HepG2 (cell line): ENCODE results near the gene KRTAP4-16. TPM values are rescaled to one million over a fixed set of nuclear protein-coding genes. Genes with fewer than 3 reads are reported as not detected.

Source experiments
- ATAC-seq: fragments of 200-7000 bp; cut with Tn5 transposase; 3 replicates; pipeline ENCODE4 v1.9.1; 2020; ENCODE audit warnings: mild to moderate bottlenecking, moderate library complexity
- BruUV-seq: library from RNA; stranded (reverse); fragments of 400-500 nt; replicated peaks from 2 replicates; lab custom pipeline; 2021; lab: Mats Ljungman, UMichigan
- CTCF ChIA-PET: fragments of 300-600 bp; formaldehyde crosslinking; extraction: SDS; loops from one replicate; lab custom pipeline; 2021; ENCODE audit warnings: low total read pairs, inconsistent platforms, low intra/inter-chr PET ratio; lab: Yijun Ruan, JAX
- POLR2A ChIA-PET: fragments of 350-600 bp; sonication (Branson Sonifier 250); formaldehyde crosslinking; loops from one replicate; lab custom pipeline; 2020; ENCODE audit warnings: antibody characterized with exemption, inconsistent platforms; lab: Yijun Ruan, JAX
- DNase-seq: peaks from one replicate; pipeline ENCODE4 v3.0.0-alpha.2; 2015; ENCODE audit warnings: low spot score
- FAIRE-seq: peaks from 3 replicates; lab custom pipeline; 2011; peaks lifted over from hg19 to GRCh38; lab: Jason Lieb, UNC
- H2AFZ ChIP-seq: one replicate; pipeline ENCODE4 v1.6.1; 2011; ENCODE audit warnings: low read length, inconsistent platforms
- H3K27ac ChIP-seq: fragments of 300-600 bp; 3 replicates; pipeline ENCODE4 v1.8.0; 2011; ENCODE audit warnings: mixed run types, mild to moderate bottlenecking, mixed read lengths, low read length, inconsistent platforms; ENCODE audit not compliant: insufficient read depth; ENCODE audit errors: extremely low read length
- H3K27me3 ChIP-seq, 2 experiments: fragments of 200-600 bp in 1 of 2; 2 replicates in 1 of 2; 3 replicates in 1 of 2; pipeline versions ENCODE4 v1.6.0 to v1.8.0; 2011; ENCODE audit warnings: low read length in 2 of 2, mild to moderate bottlenecking in 2 of 2, moderate library complexity in 2 of 2, inconsistent platforms in 1 of 2; ENCODE audit not compliant: insufficient read depth in 2 of 2, control insufficient read depth in 1 of 2
- H3K36me3 ChIP-seq, 2 experiments: fragments of 200-600 bp in 1 of 2; replicated peaks in 1 of 2; 2 replicates in 1 of 2; 3 replicates in 1 of 2; pipeline versions ENCODE4 v1.5.1 to v1.8.0; 2011; ENCODE audit warnings: low read length in 2 of 2, inconsistent platforms in 1 of 2; ENCODE audit not compliant: insufficient read depth in 2 of 2, control insufficient read depth in 1 of 2
- H3K4me1 ChIP-seq: 2 replicates; pipeline ENCODE4 v1.5.1; 2012; ENCODE audit warnings: low read length, inconsistent platforms; ENCODE audit not compliant: insufficient read depth
- H3K4me2 ChIP-seq: 2 replicates; pipeline ENCODE4 v1.6.0; 2011; ENCODE audit warnings: low read depth, low read length, inconsistent platforms
- H3K4me3 ChIP-seq, 3 experiments: fragments of 200-600 bp in 1 of 3; sonication (generic), shearing (Covaris generic) in 1 of 3; replicated peaks in 1 of 3; 2 replicates each; pipeline ENCODE4 v1.5.1; 2011 to 2016; ENCODE audit warnings: low read length in 3 of 3, inconsistent platforms in 2 of 3, low read depth in 2 of 3, mild to moderate bottlenecking in 2 of 3, control low read depth in 1 of 3, mixed read lengths in 1 of 3; ENCODE audit not compliant: insufficient read depth in 1 of 3
- H3K79me2 ChIP-seq: one replicate; pipeline ENCODE4 v1.6.1; 2011; ENCODE audit warnings: low read length, inconsistent platforms; ENCODE audit not compliant: insufficient read depth
- H3K9ac ChIP-seq: 2 replicates; pipeline ENCODE4 v1.6.0; 2011; ENCODE audit warnings: mild to moderate bottlenecking, low read depth, low read length, inconsistent platforms; ENCODE audit not compliant: insufficient read depth
- H3K9me3 ChIP-seq: 2 replicates; pipeline ENCODE4 v1.5.1; 2012; ENCODE audit warnings: mild to moderate bottlenecking, low read length
- H4K20me1 ChIP-seq: 2 replicates; pipeline ENCODE4 v1.6.0; 2011; ENCODE audit warnings: inconsistent platforms, mild to moderate bottlenecking, low read length, moderate library complexity; ENCODE audit not compliant: insufficient read depth
- GATA4 ChIP-seq: sonication (generic); IDR thresholded peaks from 2 replicates; pipeline ENCODE4 v1.6.1; 2016; ENCODE audit warnings: antibody characterized with exemption, low read depth, borderline replicate concordance
- MAFF ChIP-seq: IDR thresholded peaks from 2 replicates; pipeline ENCODE4 v1.6.1; 2011; ENCODE audit warnings: low read depth, low read length, improper control_type of control experiment
- MAFK ChIP-seq, 2 experiments: IDR thresholded peaks in 1 of 2; conservative IDR thresholded peaks in 1 of 2; 2 replicates each; pipeline ENCODE4 v1.6.1; 2011; ENCODE audit warnings: improper control_type of control experiment in 2 of 2, low read length in 2 of 2
- ZNF230 ChIP-seq: sonication (generic); formaldehyde crosslinking; IDR thresholded peaks from 2 replicates; pipeline ENCODE4 v1.4.0; 2020; ENCODE audit warnings: mild to moderate bottlenecking, missing genetic modification reagents
- ZNF777 ChIP-seq: sonication (generic); formaldehyde crosslinking; IDR thresholded peaks from 2 replicates; pipeline ENCODE4 v1.4.0; 2020; ENCODE audit warnings: missing genetic modification reagents
- WGBS: methylation state at CpG from one replicate; pipeline ENCODE4 v1.1.6; 2017; ENCODE audit warnings: low lambda C conversion rate; 5-methylcytosine and 5-hydroxymethylcytosine counted together
- in situ Hi-C: cut with HindIII; loops from 2 replicates; pipeline ENCODE4 v1.10.0; 2017; ENCODE audit warnings: low pct_unique_long_range_greater_than_20kb; ENCODE audit not compliant: extremely low pct_ligation_motif_present
- intact Hi-C: fragments of 100-400 bp; cut with micrococcal nuclease; formaldehyde crosslinking; loops from one replicate; pipeline ENCODE4 v1.10.0; 2022; ENCODE audit not compliant: unreplicated experiment
- polyA plus RNA-seq, 8 experiments: library from polyadenylated mRNA; depleted of rRNA in 3 of 8; stranded (reverse) in 7 of 8; unstranded in 1 of 8; fragments of >200 nt; fragmentation: Illumina TruSeq in 4 of 8; extraction: Trizol in 4 of 8; gene quantifications; 2 replicates each; pipeline versions ENCODE4 v1.2.1 to v1.2.3, GENCODE V29; 2011 to 2016; ENCODE audit warnings: low read depth in 4 of 8, missing spikeins in 1 of 8, mixed read lengths in 1 of 8; ENCODE audit not compliant: insufficient read depth in 1 of 8
- total RNA-seq, 5 experiments: library from RNA; depleted of rRNA; stranded (reverse); fragments of >200 nt; fragmentation: Illumina TruSeq; extraction: Trizol; gene quantifications; 2 replicates each; pipeline ENCODE4 v1.2.3, GENCODE V29; 2016; ENCODE audit warnings: low read depth in 1 of 5
- TF ChIP-seq, protein P1 (sequence below): sonication (generic); formaldehyde crosslinking; IDR thresholded peaks from 2 replicates; pipeline ENCODE4 v1.8.0; 2022; ENCODE audit warnings: mild to moderate bottlenecking, missing genetic modification reagents, moderate library complexity
- TF ChIP-seq, protein P2 (sequence below): sonication (generic); formaldehyde crosslinking; IDR thresholded peaks from 2 replicates; pipeline ENCODE4 v1.5.0; 2020; ENCODE audit warnings: missing genetic modification reagents
- TF ChIP-seq, protein P3 (sequence below): sonication (generic); formaldehyde crosslinking; IDR thresholded peaks from 2 replicates; pipeline ENCODE4 v1.5.0; 2020; ENCODE audit warnings: mild to moderate bottlenecking, missing genetic modification reagents
- TF ChIP-seq, protein P4 (sequence below): sonication (generic); formaldehyde crosslinking; conservative IDR thresholded peaks from 2 replicates; pipeline ENCODE4 v1.5.0; 2020; ENCODE audit warnings: missing genetic modification reagents
- TF ChIP-seq, protein P5 (sequence below): sonication (generic); formaldehyde crosslinking; IDR thresholded peaks from 2 replicates; pipeline ENCODE4 v1.5.0; 2020; ENCODE audit warnings: mild to moderate bottlenecking, missing genetic modification reagents

Gene KRTAP4-16
- total and polyA plus RNA-seq, 2 of the 13 experiments (the other 11 are each of a cell fraction or from before 2014, with no cell fraction given) = not detected

DNA sequence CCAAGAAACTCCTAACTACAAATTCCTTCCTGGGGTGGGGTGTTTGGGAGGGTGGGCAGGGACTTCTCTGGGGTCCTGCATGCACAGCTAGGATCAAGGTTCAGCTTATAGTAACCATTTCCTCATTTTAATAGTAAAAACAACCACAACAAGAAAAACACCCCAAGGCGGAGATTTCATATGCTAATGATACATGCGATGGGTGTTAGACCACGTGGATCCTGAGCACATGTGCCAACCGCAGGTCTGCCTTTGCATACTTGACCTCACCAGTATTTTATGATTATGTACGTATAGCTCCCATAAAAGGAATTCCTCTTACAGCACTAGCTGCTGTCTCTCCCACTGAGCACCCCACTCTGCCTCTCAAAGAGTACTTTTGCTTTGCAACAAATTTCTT lies 14.3 kb upstream of the KRTAP4-16 start (continued):
- TF ChIP-seq, protein P1, sequence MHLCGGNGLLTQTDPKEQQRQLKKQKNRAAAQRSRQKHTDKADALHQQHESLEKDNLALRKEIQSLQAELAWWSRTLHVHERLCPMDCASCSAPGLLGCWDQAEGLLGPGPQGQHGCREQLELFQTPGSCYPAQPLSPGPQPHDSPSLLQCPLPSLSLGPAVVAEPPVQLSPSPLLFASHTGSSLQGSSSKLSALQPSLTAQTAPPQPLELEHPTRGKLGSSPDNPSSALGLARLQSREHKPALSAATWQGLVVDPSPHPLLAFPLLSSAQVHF (CRISPR knock-in tag) = no peak
- TF ChIP-seq, protein P2, sequence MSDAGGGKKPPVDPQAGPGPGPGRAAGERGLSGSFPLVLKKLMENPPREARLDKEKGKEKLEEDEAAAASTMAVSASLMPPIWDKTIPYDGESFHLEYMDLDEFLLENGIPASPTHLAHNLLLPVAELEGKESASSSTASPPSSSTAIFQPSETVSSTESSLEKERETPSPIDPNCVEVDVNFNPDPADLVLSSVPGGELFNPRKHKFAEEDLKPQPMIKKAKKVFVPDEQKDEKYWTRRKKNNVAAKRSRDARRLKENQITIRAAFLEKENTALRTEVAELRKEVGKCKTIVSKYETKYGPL (CRISPR knock-in tag) = no peak
- TF ChIP-seq, all 625 proteins: peak for 0

DNA sequence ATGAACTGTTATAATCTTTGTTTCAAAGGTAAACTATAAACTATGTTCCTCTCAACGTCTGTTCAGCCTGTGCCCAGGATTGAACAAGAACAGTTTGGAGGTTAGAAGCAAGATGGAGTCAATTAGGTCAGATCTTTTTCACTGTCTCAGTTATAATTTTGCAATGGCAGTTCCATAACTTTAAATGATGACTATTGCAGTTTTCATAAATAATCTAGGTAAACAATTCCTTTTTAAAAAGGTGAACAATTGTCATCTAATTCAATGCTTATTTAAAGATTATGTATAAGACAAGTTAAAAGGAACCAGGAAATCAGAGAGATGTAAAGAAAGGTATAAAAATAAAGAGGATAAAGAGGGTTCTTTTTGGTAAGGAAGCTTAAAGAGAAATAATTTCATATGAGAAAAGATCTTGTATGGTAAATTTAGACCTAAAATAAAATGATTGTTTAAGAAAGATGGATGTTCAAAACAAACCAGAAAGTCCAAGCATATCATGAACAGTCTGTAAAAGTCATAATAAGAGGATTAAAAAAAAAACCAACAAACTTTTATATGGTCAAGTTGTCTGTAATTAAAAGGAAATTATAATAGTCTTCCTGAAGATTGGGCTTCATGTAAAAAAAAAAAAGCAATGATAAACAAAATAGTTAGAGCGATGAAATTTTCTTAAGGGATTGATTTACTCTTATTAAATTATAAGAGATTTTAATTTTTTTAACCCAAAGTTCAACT lies 9.3 kb upstream of the KRTAP4-16 start:
- H3K27ac ChIP-seq = no peak overlapping the region
- TF ChIP-seq, protein P3, sequence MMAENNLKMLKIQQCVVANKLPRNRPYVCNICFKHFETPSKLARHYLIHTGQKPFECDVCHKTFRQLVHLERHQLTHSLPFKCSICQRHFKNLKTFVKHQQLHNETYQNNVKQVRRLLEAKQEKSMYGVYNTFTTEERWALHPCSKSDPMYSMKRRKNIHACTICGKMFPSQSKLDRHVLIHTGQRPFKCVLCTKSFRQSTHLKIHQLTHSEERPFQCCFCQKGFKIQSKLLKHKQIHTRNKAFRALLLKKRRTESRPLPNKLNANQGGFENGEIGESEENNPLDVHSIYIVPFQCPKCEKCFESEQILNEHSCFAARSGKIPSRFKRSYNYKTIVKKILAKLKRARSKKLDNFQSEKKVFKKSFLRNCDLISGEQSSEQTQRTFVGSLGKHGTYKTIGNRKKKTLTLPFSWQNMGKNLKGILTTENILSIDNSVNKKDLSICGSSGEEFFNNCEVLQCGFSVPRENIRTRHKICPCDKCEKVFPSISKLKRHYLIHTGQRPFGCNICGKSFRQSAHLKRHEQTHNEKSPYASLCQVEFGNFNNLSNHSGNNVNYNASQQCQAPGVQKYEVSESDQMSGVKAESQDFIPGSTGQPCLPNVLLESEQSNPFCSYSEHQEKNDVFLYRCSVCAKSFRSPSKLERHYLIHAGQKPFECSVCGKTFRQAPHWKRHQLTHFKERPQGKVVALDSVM (CRISPR knock-in tag) = no peak
- TF ChIP-seq, protein P4, sequence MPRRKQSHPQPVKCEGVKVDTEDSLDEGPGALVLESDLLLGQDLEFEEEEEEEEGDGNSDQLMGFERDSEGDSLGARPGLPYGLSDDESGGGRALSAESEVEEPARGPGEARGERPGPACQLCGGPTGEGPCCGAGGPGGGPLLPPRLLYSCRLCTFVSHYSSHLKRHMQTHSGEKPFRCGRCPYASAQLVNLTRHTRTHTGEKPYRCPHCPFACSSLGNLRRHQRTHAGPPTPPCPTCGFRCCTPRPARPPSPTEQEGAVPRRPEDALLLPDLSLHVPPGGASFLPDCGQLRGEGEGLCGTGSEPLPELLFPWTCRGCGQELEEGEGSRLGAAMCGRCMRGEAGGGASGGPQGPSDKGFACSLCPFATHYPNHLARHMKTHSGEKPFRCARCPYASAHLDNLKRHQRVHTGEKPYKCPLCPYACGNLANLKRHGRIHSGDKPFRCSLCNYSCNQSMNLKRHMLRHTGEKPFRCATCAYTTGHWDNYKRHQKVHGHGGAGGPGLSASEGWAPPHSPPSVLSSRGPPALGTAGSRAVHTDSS (CRISPR knock-in tag) = no peak
- TF ChIP-seq ZNF230 (CRISPR knock-in tag) = no peak
- TF ChIP-seq GATA4 = no peak
- peak; percentile 68 for TF ChIP-seq MAFF
- TF ChIP-seq, protein P5, sequence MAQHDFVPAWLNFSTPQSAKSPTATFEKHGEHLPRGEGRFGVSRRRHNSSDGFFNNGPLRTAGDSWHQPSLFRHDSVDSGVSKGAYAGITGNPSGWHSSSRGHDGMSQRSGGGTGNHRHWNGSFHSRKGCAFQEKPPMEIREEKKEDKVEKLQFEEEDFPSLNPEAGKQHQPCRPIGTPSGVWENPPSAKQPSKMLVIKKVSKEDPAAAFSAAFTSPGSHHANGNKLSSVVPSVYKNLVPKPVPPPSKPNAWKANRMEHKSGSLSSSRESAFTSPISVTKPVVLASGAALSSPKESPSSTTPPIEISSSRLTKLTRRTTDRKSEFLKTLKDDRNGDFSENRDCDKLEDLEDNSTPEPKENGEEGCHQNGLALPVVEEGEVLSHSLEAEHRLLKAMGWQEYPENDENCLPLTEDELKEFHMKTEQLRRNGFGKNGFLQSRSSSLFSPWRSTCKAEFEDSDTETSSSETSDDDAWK (CRISPR knock-in tag) = no peak
- TF ChIP-seq ZNF777 = no peak
- TF ChIP-seq MAFK (conservative IDR thresholded peaks at IDR 0.05 in 1 of 2, IDR thresholded peaks at IDR 0.05 in 1 of 2; ENCODE audit: low read length in 2 of 2) = peak; percentile 36 to 78; a peak in 3 of 4 replicates
- TF ChIP-seq, all 625 proteins: peak for 2
- intact Hi-C loops = no loop called here
- peaks cover 7% of the 10 kb centered on the region for H3K9me3 ChIP-seq
- no peaks in the 10 kb centered on the region for H3K36me3 ChIP-seq
- WGBS = 44% methylated on average over 2 of the region's 2 CpGs
- no peak overlapping the region for H3K4me3 ChIP-seq
- H2AFZ ChIP-seq = no peak overlapping the region
- no peaks in the 10 kb centered on the region for H3K79me2 ChIP-seq
- no peak for DNase-seq
- H4K20me1 ChIP-seq = no peaks in the 10 kb centered on the region
- POLR2A ChIA-PET = no interaction called here
- in situ Hi-C loops = no loop called here
- ATAC-seq = no peak
- BruUV-seq = no TSS peak
- CTCF ChIA-PET = no interaction called here
- FAIRE-seq = no peak
- H3K4me2 ChIP-seq = no peak overlapping the region
- H3K4me1 ChIP-seq = no peaks in the 10 kb centered on the region
- H3K9ac ChIP-seq = no peak overlapping the region
- H3K27me3 ChIP-seq = peaks cover 4% of the 10 kb centered on the region in 2 experiments; a peak in 3 of 5 replicates
